HCT116 (cell line): ENCODE measurements around the gene SRRM2. TPM values are rescaled to one million over a fixed set of nuclear protein-coding genes. Genes with fewer than 3 reads are reported as not detected.

Source experiments
- ATAC-seq: fragments of 200-7000 bp; cut with Tn5 transposase; 2 replicates; pipeline ENCODE4 v1.9.1; 2020; ENCODE audit warnings: mild to moderate bottlenecking, moderate library complexity
- BruUV-seq: library from RNA; stranded (reverse); fragments of 400-500 nt; replicated peaks from 2 replicates; lab custom pipeline; 2021; lab: Mats Ljungman, UMichigan
- CTCF ChIA-PET: fragments of 300-600 bp; sonication (Branson Sonifier 250); formaldehyde crosslinking; loops from one replicate; lab custom pipeline; 2021; ENCODE audit warnings: antibody characterized with exemption; lab: Charles Lee
- POLR2A ChIA-PET: fragments of 300-600, 350-600 bp; sonication (Branson Sonifier 250); formaldehyde crosslinking; loops from one replicate; lab custom pipeline; 2021; ENCODE audit warnings: antibody characterized with exemption; lab: Charles Lee
- RAD21 ChIA-PET, 2 experiments: fragments of 300-600 bp; sonication (Branson Sonifier 250); formaldehyde crosslinking; loops; one replicate each; lab custom pipeline; 2023; ENCODE audit warnings: low total read pairs in 2 of 2; ENCODE audit not compliant: uncharacterized antibody in 2 of 2, unreplicated experiment in 2 of 2, low non-redundant PET in 1 of 2; lab: Charles Lee
- DNase-seq: peaks from one replicate; pipeline ENCODE4 v3.0.0-alpha.2; 2010; ENCODE audit warnings: low read depth, low spot score
- H2AFZ ChIP-seq: fragments of 200-600 bp; shearing (Covaris generic), sonication (generic); 2 replicates; pipeline ENCODE4 v1.6.1; 2017; ENCODE audit warnings: low read depth, mixed run types, mixed read lengths, antibody characterized with exemption, low read length; ENCODE audit not compliant: poor library complexity, severe bottlenecking
- H3K27ac ChIP-seq: 2 replicates; pipeline ENCODE4 v1.5.1; 2012; ENCODE audit warnings: low read depth, low read length
- H3K27me3 ChIP-seq: fragments of 200-600 bp; sonication (generic); 2 replicates; pipeline ENCODE4 v1.6.1; 2016; ENCODE audit warnings: mixed run types, low read length, mixed read lengths; ENCODE audit not compliant: insufficient read depth
- H3K36me3 ChIP-seq, 2 experiments: fragments of 200-500 bp in 1 of 2; fragments of 200-600 bp in 1 of 2; sonication (Bioruptor generic) in 1 of 2; sonication (generic) in 1 of 2; 2 replicates each; pipeline versions ENCODE4 v1.5.1 to v1.6.1; 2014 to 2016; ENCODE audit warnings: low read length in 2 of 2, inconsistent platforms in 1 of 2, mixed read lengths in 1 of 2, mixed run types in 1 of 2; ENCODE audit not compliant: insufficient read depth in 2 of 2, control insufficient read depth in 1 of 2
- H3K4me1 ChIP-seq, 2 experiments: fragments of 200-600 bp in 1 of 2; sonication (generic) in 1 of 2; 2 replicates each; pipeline versions ENCODE4 v1.5.1 to v1.6.1; 2012 to 2017; ENCODE audit warnings: low read length in 2 of 2, inconsistent platforms in 1 of 2, mild to moderate bottlenecking in 1 of 2, mixed read lengths in 1 of 2, mixed run types in 1 of 2, moderate library complexity in 1 of 2; ENCODE audit not compliant: insufficient read depth in 2 of 2, control insufficient read depth in 1 of 2
- H3K4me2 ChIP-seq: fragments of 200-600 bp; sonication (generic); 2 replicates; pipeline ENCODE4 v1.6.1; 2017; ENCODE audit warnings: mixed run types, low read length, mixed read lengths
- H3K4me3 ChIP-seq, 2 experiments: fragments of 200-600 bp in 1 of 2; sonication (generic) in 1 of 2; replicated peaks in 1 of 2; 2 replicates each; pipeline ENCODE4 v1.5.1; 2011 to 2016; ENCODE audit warnings: low read length in 2 of 2, control low read depth in 1 of 2, low read depth in 1 of 2, mild to moderate bottlenecking in 1 of 2, mixed read lengths in 1 of 2, mixed run types in 1 of 2
- H3K79me2 ChIP-seq: fragments of 200-600 bp; sonication (generic); 2 replicates; pipeline ENCODE4 v1.6.1; 2017; ENCODE audit warnings: mild to moderate bottlenecking, mixed run types, low read length, moderate library complexity, mixed read lengths; ENCODE audit not compliant: insufficient read depth
- H3K9ac ChIP-seq: fragments of 200-600 bp; sonication (generic); 2 replicates; pipeline ENCODE4 v1.6.1; 2016; ENCODE audit warnings: low read length, mixed read lengths
- H3K9me2 ChIP-seq: fragments of 200-600 bp; sonication (generic), shearing (Covaris generic); 2 replicates; pipeline ENCODE4 v1.6.1; 2017; ENCODE audit warnings: mixed run types, mild to moderate bottlenecking, moderate library complexity; ENCODE audit not compliant: insufficient read depth
- H3K9me3 ChIP-seq, 2 experiments: fragments of 200-500 bp in 1 of 2; fragments of 200-600 bp in 1 of 2; sonication (Bioruptor generic) in 1 of 2; sonication (generic) in 1 of 2; 2 replicates each; pipeline ENCODE4 v1.6.1; 2014 to 2017; ENCODE audit warnings: low read length in 2 of 2, mixed read lengths in 2 of 2, inconsistent platforms in 1 of 2, low read depth in 1 of 2, mild to moderate bottlenecking in 1 of 2, mixed run types in 1 of 2, moderate library complexity in 1 of 2; ENCODE audit not compliant: control insufficient read depth in 1 of 2, insufficient read depth in 1 of 2
- H4K20me1 ChIP-seq: fragments of 200-600 bp; sonication (generic), shearing (Covaris generic); 2 replicates; pipeline ENCODE4 v1.6.1; 2017; ENCODE audit warnings: mixed run types, mild to moderate bottlenecking, moderate library complexity; ENCODE audit not compliant: insufficient read depth
- ATF3 ChIP-seq: IDR thresholded peaks from 2 replicates; pipeline ENCODE4 v1.6.1; 2012
- CTCF ChIP-seq, 3 experiments: fragments of 200-600 bp in 1 of 3; sonication (generic) in 1 of 3; IDR thresholded peaks in 2 of 3; conservative IDR thresholded peaks in 1 of 3; 2 replicates each; pipeline ENCODE4 v1.5.1; 2012 to 2017; ENCODE audit warnings: low read depth in 2 of 3, low read length in 2 of 3, antibody characterized with exemption in 1 of 3, borderline replicate concordance in 1 of 3, control low read depth in 1 of 3, mild to moderate bottlenecking in 1 of 3, mixed read lengths in 1 of 3, mixed run types in 1 of 3, moderate library complexity in 1 of 3; ENCODE audit not compliant: insufficient read depth in 1 of 3
- EGR1 ChIP-seq: IDR thresholded peaks from 2 replicates; pipeline ENCODE4 v1.6.1; 2012; ENCODE audit warnings: low read depth
- SRF ChIP-seq: IDR thresholded peaks from 2 replicates; pipeline ENCODE4 v1.6.1; 2012; ENCODE audit warnings: low read depth
- TCF7L2 ChIP-seq: IDR thresholded peaks from 2 replicates; pipeline ENCODE4 v1.7.0; 2011; ENCODE audit warnings: borderline replicate concordance, inconsistent platforms; ENCODE audit not compliant: insufficient read depth, insufficient read length; ENCODE audit errors: extremely low read depth
- YY1 ChIP-seq: IDR thresholded peaks from 2 replicates; pipeline ENCODE4 v1.6.1; 2011; ENCODE audit warnings: low read length, low read depth, moderate library complexity, mild to moderate bottlenecking; ENCODE audit not compliant: insufficient replicate concordance; ENCODE audit errors: extremely low read depth
- ZFX ChIP-seq: fragments of 450-650 bp; IDR thresholded peaks from 2 replicates; pipeline ENCODE4 v1.6.1; 2017
- intact Hi-C: fragments of 100-400 bp; cut with micrococcal nuclease; formaldehyde crosslinking; loops from 2 replicates; pipeline ENCODE4 v1.10.0; 2022
- total RNA-seq: library from RNA; stranded (reverse); gene quantifications from one replicate; pipeline ENCODE4 v1.2.1, GENCODE V29; 2021; ENCODE audit not compliant: unreplicated experiment

SRRM2 gene
- total RNA-seq, 1 experiment from 2014 or later: 541 TPM

- no peak for TF ChIP-seq YY1
- TF ChIP-seq SRF: no peak
- no peak for TF ChIP-seq ATF3
- no peak for TF ChIP-seq ZFX
- no peak for TF ChIP-seq TCF7L2
- TF ChIP-seq, all 23 proteins: peak for 0
Measured at GRCh38 chr16:2784358-2785100, 32.1 kb downstream of the SRRM2 start (continued).

GRCh38 chr16:2785101-2785991 lies 32.9 kb downstream of the SRRM2 start:
- Histone ChIP-seq H3K9me3 (no peaks in the 10 kb centered on the region), H3K4me2 (no peak overlapping the region), H3K27me3 (no peaks in the 10 kb centered on the region), H4K20me1 (no peaks in the 10 kb centered on the region), H2AFZ (no peak overlapping the region), H3K27ac (no peak overlapping the region; the same call in 1 of the 2 replicates), H3K9ac (no peak overlapping the region), H3K79me2 (no peaks in the 10 kb centered on the region), H3K36me3 (no peaks in the 10 kb centered on the region), H3K9me2 (no peaks in the 10 kb centered on the region), H3K4me3 (no peak overlapping the region), H3K4me1 (peaks cover 4 to 8% of the 10 kb centered on the region in 2 experiments; a peak in 3 of 4 replicates)
- ChIA-PET RAD21 (no interaction called here), POLR2A (interaction anchor here (0.7 kb wide), 1 partner anchor 33 kb away, joined by 3 read pairs; the partner anchor contains the start of gene SRRM2), CTCF (no interaction called here)
- BruUV-seq: no TSS peak
- peak; percentile 68 for ATAC-seq
- no peak for DNase-seq
- intact Hi-C loops: no loop called here
- TF ChIP-seq EGR1: no peak
- TF ChIP-seq CTCF (IDR thresholded peaks at IDR 0.05 in 2 of 3, conservative IDR thresholded peaks at IDR 0.05 in 1 of 3; ENCODE audit: borderline replicate concordance in 1 of 3, insufficient read depth in 1 of 3, low read depth in 2 of 3, low read length in 2 of 3): peak in 2 of 3 experiments; percentile 43 to 52; a peak in 4 of 6 replicates
